GM18868 (cell line): ENCODE results near the gene PNMA6E.
"Not testable (repeated sequence)": the region's sequence is repeated elsewhere in the genome, so short reads cannot be mapped to it uniquely, and the experiment has no call there.

Source experiments
- ATAC-seq: cut with Tn5 transposase; IDR thresholded peaks from one replicate; pipeline ENCODE4 v1.9.1; 2021; ENCODE audit warnings: mild to moderate bottlenecking, moderate library complexity; ENCODE audit not compliant: unreplicated experiment

PNMA6E gene

GRCh38 chrX:153409414-153410101 lies 8.4 kb upstream of the PNMA6E start:
- no peak for ATAC-seq

- ATAC-seq: no peak
These were observed 7.8 kb upstream of the PNMA6E start for GRCh38 chrX:153408871-153409351.

GRCh38 chrX:153408221-153408721 lies 7.1 kb upstream of the PNMA6E start:
- ATAC-seq: no peak

- ATAC-seq: no peak
These were observed 6.6 kb upstream of the PNMA6E start for GRCh38 chrX:153407736-153408135.

GRCh38 chrX:153406903-153407302 lies 5.8 kb upstream of the PNMA6E start:
- ATAC-seq: no peak

- no peak for ATAC-seq
These were observed 4.9 kb upstream of the PNMA6E start for GRCh38 chrX:153406011-153406410.

- ATAC-seq: no peak
These were observed 4.3 kb upstream of the PNMA6E start for GRCh38 chrX:153405426-153405825.

- not testable (repeated sequence) for ATAC-seq
These were observed 3.2 kb upstream of the PNMA6E start for GRCh38 chrX:153404333-153404732.

- no peak for ATAC-seq
These were observed 711 bp downstream of the PNMA6E start for GRCh38 chrX:153400146-153401132.

GRCh38 chrX:153398275-153398960 lies 2.7 kb downstream of the PNMA6E start:
- no peak for ATAC-seq

GRCh38 chrX:153397256-153397960 lies 3.7 kb downstream of the PNMA6E start:
- no peak for ATAC-seq

GRCh38 chrX:153396320-153397195 lies 4.6 kb downstream of the PNMA6E start:
- ATAC-seq: no peak

GRCh38 chrX:153395613-153396319 lies 5.4 kb downstream of the PNMA6E start:
- ATAC-seq: no peak

GRCh38 chrX:153394612-153395011 lies 6.5 kb downstream of the PNMA6E start:
- no peak for ATAC-seq

- ATAC-seq: no peak
These were observed 8.4 kb downstream of the PNMA6E start for GRCh38 chrX:153392642-153393321.

- not testable (repeated sequence) for ATAC-seq
These were observed 11.7 kb downstream of the PNMA6E start for GRCh38 chrX:153389460-153389768.

GRCh38 chrX:153388722-153389459 lies 12.3 kb downstream of the PNMA6E start:
- no peak for ATAC-seq
